ENCODE measurements around the gene SSMEM1. TPM values are rescaled to one million over a fixed set of nuclear protein-coding genes. Genes with fewer than 3 reads are reported as not detected.

Gene SSMEM1, protein sequence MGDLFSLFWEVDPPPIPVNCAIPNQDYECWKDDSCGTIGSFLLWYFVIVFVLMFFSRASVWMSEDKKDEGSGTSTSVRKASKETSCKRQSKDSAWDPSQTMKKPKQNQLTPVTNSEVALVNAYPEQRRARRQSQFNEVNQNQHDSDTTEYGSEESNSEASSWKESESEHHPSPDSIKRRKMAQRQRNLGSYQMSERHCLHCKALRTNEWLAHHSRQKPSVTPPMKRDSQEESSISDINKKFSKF
- 0.03 TPM for polyA plus RNA-seq (2013, experiment 1 of 2)
- polyA plus RNA-seq (2013, experiment 2 of 2), result not detected

DNA sequence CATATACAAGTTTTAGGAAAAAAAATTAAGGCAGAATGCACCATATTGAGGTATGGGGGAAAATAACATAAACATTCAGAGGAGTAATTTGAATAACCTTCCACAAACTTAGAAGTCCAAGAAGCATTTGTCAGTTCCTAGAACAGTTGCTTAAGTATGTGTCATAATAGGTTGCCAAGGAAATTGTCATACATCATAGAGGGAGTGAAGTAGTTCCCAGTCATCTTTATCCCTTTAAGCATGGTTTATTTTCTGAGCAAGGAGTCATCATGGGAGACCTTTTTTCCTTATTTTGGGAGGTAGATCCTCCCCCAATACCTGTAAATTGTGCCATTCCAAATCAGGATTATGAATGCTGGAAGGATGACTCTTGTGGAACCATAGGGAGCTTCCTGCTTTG, at the start of gene SSMEM1:
Gene SSMEM1, plus strand, starts transcription at position 219 of the 400 bp plus-strand sequence. Its CDS starts 51 bp downstream, at position 270.
- no peak within 1 kb of the TSS for H3K14ac ChIP-seq (ENCODE audit: low read length in 2 of 2)
- H3K9me3 ChIP-seq (ENCODE audit: control insufficient read depth, low read length), result no peaks in the 10 kb centered on the region
- H3K18ac ChIP-seq (ENCODE audit: low read depth in 1 of 2, low read length in 2 of 2), result no peak within 1 kb of the TSS
- no peak within 1 kb of the TSS for H2AFZ ChIP-seq (ENCODE audit: low read depth, low read length)
- peaks cover 3% of the 10 kb centered on the region for H3K79me1 ChIP-seq (replicated peaks; ENCODE audit: low read length, poor library complexity, severe bottlenecking)
- DNase-seq, result peak; percentile 57
- no peak within 1 kb of the TSS for H3K4ac ChIP-seq (ENCODE audit: low read depth in 1 of 2, low read length in 2 of 2)
- H2BK12ac ChIP-seq (ENCODE audit: low read length in 2 of 2), result no peak within 1 kb of the TSS
- no peaks in the 10 kb centered on the region for H3K27me3 ChIP-seq (ENCODE audit: control insufficient read depth in 1 of 2, insufficient read depth in 1 of 2, low read length in 2 of 2)
- no peak within 1 kb of the TSS for H2AK5ac ChIP-seq (ENCODE audit: low read length, severe bottlenecking)
- peak within 1 kb of the TSS; percentile 52 for H3K9ac ChIP-seq (ENCODE audit: low read length)
- no peak within 1 kb of the TSS for H4K8ac ChIP-seq (ENCODE audit: low read length)
- peaks cover 4% of the 10 kb centered on the region for H3K4me1 ChIP-seq (ENCODE audit: control insufficient read depth, insufficient read depth, low read depth, low read length)
- H3K4me2 ChIP-seq (ENCODE audit: low read length, poor library complexity, severe bottlenecking), result no peak within 1 kb of the TSS
- H3K27ac ChIP-seq (ENCODE audit: low read length, poor library complexity, severe bottlenecking), result no peak within 1 kb of the TSS
- no peak within 1 kb of the TSS for H2BK5ac ChIP-seq (ENCODE audit: low read depth, low read length, poor library complexity, severe bottlenecking)
- no peak within 1 kb of the TSS for H2BK15ac ChIP-seq (ENCODE audit: low read depth, poor library complexity, severe bottlenecking)
- H3K4me3 ChIP-seq (ENCODE audit: insufficient read depth in 1 of 2, low read depth in 1 of 2, low read length in 2 of 2), result no peak within 1 kb of the TSS
- H3K23ac ChIP-seq (ENCODE audit: low read length in 2 of 2), result no peak within 1 kb of the TSS
- H2BK120ac ChIP-seq (ENCODE audit: low read depth, low read length), result no peak within 1 kb of the TSS
- H3K36me3 ChIP-seq (ENCODE audit: control insufficient read depth in 1 of 2, insufficient read depth in 2 of 2, low read depth in 1 of 2, low read length in 2 of 2), result peaks cover 0 to 11% of the 10 kb centered on the region in 2 experiments
- H4K91ac ChIP-seq (ENCODE audit: low read length), result no peak within 1 kb of the TSS

DNA sequence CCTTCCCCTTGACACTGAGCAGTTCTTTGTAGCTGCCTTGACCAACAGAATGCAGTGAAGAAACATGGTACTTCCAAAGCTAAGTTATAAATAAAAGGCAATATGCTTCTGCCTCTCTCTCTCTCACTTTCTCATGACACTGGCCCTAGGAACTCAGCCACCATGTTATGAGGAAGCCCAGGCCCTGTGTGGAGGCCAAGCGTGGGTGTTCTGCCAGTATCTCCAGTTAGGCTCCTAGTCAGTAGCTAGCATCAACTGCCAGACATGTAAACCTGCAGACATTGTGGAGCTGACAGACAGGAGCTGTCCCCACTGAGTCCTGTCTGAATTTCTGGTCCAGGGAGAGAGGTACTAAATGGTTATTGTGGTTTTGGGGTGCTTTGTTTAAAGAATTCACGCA, 47.6 kb upstream of the SSMEM1 start:
- Histone ChIP-seq H3K9me3 (ENCODE audit: control insufficient read depth, low read length) (peaks cover 12% of the 10 kb centered on the region), H4K91ac (ENCODE audit: low read length) (no peak overlapping the region), H3K4ac (ENCODE audit: low read depth in 1 of 2, low read length in 2 of 2) (no peak overlapping the region), H2BK5ac (ENCODE audit: low read depth, low read length, poor library complexity, severe bottlenecking) (no peak overlapping the region), H3K18ac (ENCODE audit: low read depth in 1 of 2, low read length in 2 of 2) (no peak overlapping the region), H3K4me2 (ENCODE audit: low read length, poor library complexity, severe bottlenecking) (no peak overlapping the region), H2AFZ (ENCODE audit: low read depth, low read length) (no peak overlapping the region), H2BK12ac (ENCODE audit: low read length in 2 of 2) (no peak overlapping the region), H2AK5ac (ENCODE audit: low read length, severe bottlenecking) (no peak overlapping the region), H3K4me1 (ENCODE audit: control insufficient read depth, insufficient read depth, low read depth, low read length) (peaks cover 1% of the 10 kb centered on the region), H3K27me3 (ENCODE audit: control insufficient read depth in 1 of 2, insufficient read depth in 1 of 2, low read length in 2 of 2) (no peaks in the 10 kb centered on the region), H3K27ac (ENCODE audit: low read length, poor library complexity, severe bottlenecking) (no peak overlapping the region), H3K79me1 (replicated peaks; ENCODE audit: low read length, poor library complexity, severe bottlenecking) (no peaks in the 10 kb centered on the region), H2BK120ac (ENCODE audit: low read depth, low read length) (no peak overlapping the region), H2BK15ac (ENCODE audit: low read depth, poor library complexity, severe bottlenecking) (no peak overlapping the region), H3K14ac (ENCODE audit: low read length in 2 of 2) (no peak overlapping the region), H4K8ac (ENCODE audit: low read length) (no peak overlapping the region), H3K9ac (ENCODE audit: low read length) (no peak overlapping the region), H3K36me3 (ENCODE audit: control insufficient read depth in 1 of 2, insufficient read depth in 2 of 2, low read depth in 1 of 2, low read length in 2 of 2) (peaks cover 26 to 56% of the 10 kb centered on the region in 2 experiments), H3K23ac (ENCODE audit: low read length in 2 of 2) (no peak overlapping the region), H3K4me3 (ENCODE audit: insufficient read depth in 1 of 2, low read depth in 1 of 2, low read length in 2 of 2) (no peak overlapping the region)
- WGBS, result 95% methylated on average over 2 of the region's 2 CpGs
- DNase-seq, result no peak

DNA sequence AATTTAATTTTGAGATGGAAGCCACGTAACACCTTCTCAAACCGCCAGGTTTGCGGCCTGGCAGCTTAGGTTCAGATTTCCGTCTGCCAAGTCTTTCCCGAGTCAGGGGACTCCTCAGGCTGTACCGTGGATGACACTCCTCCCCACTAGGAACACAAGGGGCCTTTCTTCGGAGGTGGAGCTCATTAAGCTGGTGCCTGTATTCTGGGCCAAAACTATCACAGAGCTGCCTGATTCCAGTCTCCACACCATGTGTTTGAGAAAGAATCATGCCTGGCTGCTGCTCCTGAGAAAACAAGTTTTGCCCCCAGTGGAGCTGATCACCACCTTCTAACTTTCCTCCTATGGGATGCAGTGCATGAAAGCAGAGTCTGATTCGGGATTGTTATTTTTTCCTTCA, 47.2 kb upstream of the SSMEM1 start:
- no peak overlapping the region for H3K14ac ChIP-seq (ENCODE audit: low read length in 2 of 2)
- no peak overlapping the region for H2BK120ac ChIP-seq (ENCODE audit: low read depth, low read length)
- no peaks in the 10 kb centered on the region for H3K27me3 ChIP-seq (ENCODE audit: control insufficient read depth in 1 of 2, insufficient read depth in 1 of 2, low read length in 2 of 2)
- H2AFZ ChIP-seq (ENCODE audit: low read depth, low read length), result no peak overlapping the region
- H3K4me1 ChIP-seq (ENCODE audit: control insufficient read depth, insufficient read depth, low read depth, low read length), result no peaks in the 10 kb centered on the region
- no peak overlapping the region for H2AK5ac ChIP-seq (ENCODE audit: low read length, severe bottlenecking)
- no peak overlapping the region for H2BK15ac ChIP-seq (ENCODE audit: low read depth, poor library complexity, severe bottlenecking)
- H3K36me3 ChIP-seq (ENCODE audit: control insufficient read depth in 1 of 2, insufficient read depth in 2 of 2, low read depth in 1 of 2, low read length in 2 of 2), result peaks cover 26 to 60% of the 10 kb centered on the region in 2 experiments
- no peak overlapping the region for H3K4me3 ChIP-seq (ENCODE audit: insufficient read depth in 1 of 2, low read depth in 1 of 2, low read length in 2 of 2)
- no peak overlapping the region for H3K4me2 ChIP-seq (ENCODE audit: low read length, poor library complexity, severe bottlenecking)
- no peak overlapping the region for H3K18ac ChIP-seq (ENCODE audit: low read depth in 1 of 2, low read length in 2 of 2)
- H4K8ac ChIP-seq (ENCODE audit: low read length), result no peak overlapping the region
- no peak overlapping the region for H2BK12ac ChIP-seq (ENCODE audit: low read length in 2 of 2)
- H3K23ac ChIP-seq (ENCODE audit: low read length in 2 of 2), result no peak overlapping the region
- no peak overlapping the region for H3K4ac ChIP-seq (ENCODE audit: low read depth in 1 of 2, low read length in 2 of 2)
- no peak overlapping the region for H3K9ac ChIP-seq (ENCODE audit: low read length)
- no peak overlapping the region for H2BK5ac ChIP-seq (ENCODE audit: low read depth, low read length, poor library complexity, severe bottlenecking)
- H3K79me1 ChIP-seq (replicated peaks; ENCODE audit: low read length, poor library complexity, severe bottlenecking), result no peaks in the 10 kb centered on the region
- H4K91ac ChIP-seq (ENCODE audit: low read length), result no peak overlapping the region
- H3K9me3 ChIP-seq (ENCODE audit: control insufficient read depth, low read length), result peaks cover 12% of the 10 kb centered on the region
- WGBS, result 97% methylated on average over 8 of the region's 8 CpGs
- no peak overlapping the region for H3K27ac ChIP-seq (ENCODE audit: low read length, poor library complexity, severe bottlenecking)
- no peak for DNase-seq

DNA sequence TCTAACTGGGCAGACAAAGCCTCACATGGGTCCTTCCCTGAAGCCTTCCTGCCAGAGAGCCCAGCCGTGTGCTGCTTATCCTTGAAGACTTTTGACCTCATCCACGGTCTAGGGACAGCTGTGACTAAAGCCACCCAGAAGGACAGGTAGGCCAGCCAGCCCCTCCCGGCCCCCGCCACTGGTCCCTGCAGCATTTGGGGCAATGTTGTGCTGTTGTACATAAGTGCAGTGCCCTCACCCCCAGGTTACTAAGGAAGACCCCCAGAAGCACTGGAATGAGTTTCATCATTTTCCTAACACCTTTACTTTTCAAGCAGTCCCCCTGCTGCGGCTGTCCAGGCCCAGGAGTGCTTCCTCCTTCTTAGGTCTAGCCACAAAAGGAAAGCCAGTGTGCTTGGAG, 45.5 kb upstream of the SSMEM1 start:
- no peak overlapping the region for H3K4me2 ChIP-seq (ENCODE audit: low read length, poor library complexity, severe bottlenecking)
- H3K18ac ChIP-seq (ENCODE audit: low read depth in 1 of 2, low read length in 2 of 2), result no peak overlapping the region
- H2BK12ac ChIP-seq (ENCODE audit: low read length in 2 of 2), result no peak overlapping the region
- H2BK120ac ChIP-seq (ENCODE audit: low read depth, low read length), result no peak overlapping the region
- H3K4me1 ChIP-seq (ENCODE audit: control insufficient read depth, insufficient read depth, low read depth, low read length), result no peaks in the 10 kb centered on the region
- H2BK15ac ChIP-seq (ENCODE audit: low read depth, poor library complexity, severe bottlenecking), result no peak overlapping the region
- no peak overlapping the region for H4K8ac ChIP-seq (ENCODE audit: low read length)
- no peak overlapping the region for H2AK5ac ChIP-seq (ENCODE audit: low read length, severe bottlenecking)
- H3K27ac ChIP-seq (ENCODE audit: low read length, poor library complexity, severe bottlenecking), result no peak overlapping the region
- no peak overlapping the region for H3K23ac ChIP-seq (ENCODE audit: low read length in 2 of 2)
- DNase-seq, result no peak
- H3K79me1 ChIP-seq (replicated peaks; ENCODE audit: low read length, poor library complexity, severe bottlenecking), result no peaks in the 10 kb centered on the region
- WGBS, result 84% methylated on average over 5 of the region's 5 CpGs
- no peak overlapping the region for H2BK5ac ChIP-seq (ENCODE audit: low read depth, low read length, poor library complexity, severe bottlenecking)
- no peaks in the 10 kb centered on the region for H3K27me3 ChIP-seq (ENCODE audit: control insufficient read depth in 1 of 2, insufficient read depth in 1 of 2, low read length in 2 of 2)
- peaks cover 25 to 74% of the 10 kb centered on the region in 2 experiments for H3K36me3 ChIP-seq (ENCODE audit: control insufficient read depth in 1 of 2, insufficient read depth in 2 of 2, low read depth in 1 of 2, low read length in 2 of 2)
- no peak overlapping the region for H3K4me3 ChIP-seq (ENCODE audit: insufficient read depth in 1 of 2, low read depth in 1 of 2, low read length in 2 of 2)
- no peak overlapping the region for H3K14ac ChIP-seq (ENCODE audit: low read length in 2 of 2)
- H3K9ac ChIP-seq (ENCODE audit: low read length), result no peak overlapping the region
- H4K91ac ChIP-seq (ENCODE audit: low read length), result no peak overlapping the region
- no peak overlapping the region for H2AFZ ChIP-seq (ENCODE audit: low read depth, low read length)
- H3K4ac ChIP-seq (ENCODE audit: low read depth in 1 of 2, low read length in 2 of 2), result no peak overlapping the region
- peaks cover 7% of the 10 kb centered on the region for H3K9me3 ChIP-seq (ENCODE audit: control insufficient read depth, low read length)
